Measurements from ENCODE around the gene KCNJ3.

- TF ChIP-seq CTCF (IDR thresholded peaks at IDR 0.05) (no peak), HMGA2 (CRISPR knock-in tag; IDR thresholded peaks at IDR 0.05) (no peak), NR2C2 (CRISPR knock-in tag; IDR thresholded peaks at IDR 0.05) (no peak), AFF4 (CRISPR knock-in tag; IDR thresholded peaks at IDR 0.05; ENCODE audit: borderline replicate concordance) (no peak), SMAD3 (CRISPR knock-in tag; IDR thresholded peaks at IDR 0.05; ENCODE audit: borderline replicate concordance) (no peak), IRF2 (CRISPR knock-in tag; IDR thresholded peaks at IDR 0.05; ENCODE audit: borderline replicate concordance, low read depth) (no peak), FOXP4 (CRISPR knock-in tag; IDR thresholded peaks at IDR 0.05) (no peak), ZNF263 (CRISPR knock-in tag; IDR thresholded peaks at IDR 0.05; ENCODE audit: low read depth) (no peak), PRDM15 (CRISPR knock-in tag; IDR thresholded peaks at IDR 0.05) (no peak), ELF4 (CRISPR knock-in tag; IDR thresholded peaks at IDR 0.05; ENCODE audit: low read depth) (no peak)
Observed at GRCh38 chr2:154724194-154724797, 25.8 kb downstream of the KCNJ3 start.

Measured in WTC11 (cell line).